ENCODE data around the gene TSPEAR. TPM values are rescaled to one million over a fixed set of nuclear protein-coding genes. Genes with fewer than 3 reads are reported as not detected.
"Not testable (repeated sequence)": the region's sequence is repeated elsewhere in the genome, so short reads cannot be mapped to it uniquely, and the experiment has no call there.

The TSPEAR gene
- total RNA-seq, 4 donors from 2014 or later, result not detected

GRCh38 chr21:44611551-44611950 lies 99.8 kb downstream of the TSPEAR start:
- ATAC-seq (no peak), DNase-seq (no peak)
- Histone ChIP-seq H3K27ac (no peak overlapping the region), H3K4me3 (no peak overlapping the region), H3K4me1 (no peaks in the 10 kb centered on the region), H3K27me3 (peaks cover 5 to 11% (median 5%) of the 10 kb centered on the region in 3 donors), H3K36me3 (no peaks in the 10 kb centered on the region), H3K9me3 (no peaks in the 10 kb centered on the region)
- in situ Hi-C loops (cut with MboI; ENCODE audit: low sequenced_read_pairs in 4 of 4) (no loop called here), intact Hi-C loops (cut with DNase I; ENCODE audit: low total_unique reads) (no loop called here)
- TF ChIP-seq POLR2A (IDR thresholded peaks at IDR 0.05), result no peak
- TF ChIP-seq CTCF (IDR thresholded peaks at IDR 0.05 in 4 of 5, conservative IDR thresholded peaks at IDR 0.05 in 1 of 5), result no peak

- H3K36me3 ChIP-seq; H3K27ac ChIP-seq; H3K4me1 ChIP-seq; in situ Hi-C loops (cut with MboI; ENCODE audit: low sequenced_read_pairs in 4 of 4); DNase-seq; H3K4me3 ChIP-seq; H3K9me3 ChIP-seq; intact Hi-C loops (cut with DNase I; ENCODE audit: low total_unique reads); ATAC-seq: not testable (repeated sequence)
- peaks cover 3 to 11% (median 5%) of the 10 kb centered on the region in 3 donors for H3K27me3 ChIP-seq
Measured at GRCh38 chr21:44610157-44610843, 101.1 kb downstream of the TSPEAR start.

- Histone ChIP-seq H3K9me3 (no peaks in the 10 kb centered on the region), H3K27ac (no peak overlapping the region), H3K27me3 (peaks cover 0 to 10% (median 3%) of the 10 kb centered on the region in 3 donors), H3K36me3 (no peaks in the 10 kb centered on the region), H3K4me1 (no peaks in the 10 kb centered on the region), H3K4me3 (no peak overlapping the region)
- intact Hi-C loops (cut with DNase I; ENCODE audit: low total_unique reads), result no loop called here
- in situ Hi-C loops (cut with MboI; ENCODE audit: low sequenced_read_pairs in 4 of 4), result no loop called here
- DNase-seq (no peak), ATAC-seq (no peak)
- TF ChIP-seq POLR2A (IDR thresholded peaks at IDR 0.05) (no peak), CTCF (IDR thresholded peaks at IDR 0.05 in 4 of 5, conservative IDR thresholded peaks at IDR 0.05 in 1 of 5) (no peak)
Measured at GRCh38 chr21:44609193-44609592, 102.2 kb downstream of the TSPEAR start.

- TF ChIP-seq POLR2A (IDR thresholded peaks at IDR 0.05), result no peak
- no peak for TF ChIP-seq CTCF (IDR thresholded peaks at IDR 0.05 in 4 of 5, conservative IDR thresholded peaks at IDR 0.05 in 1 of 5)
- Histone ChIP-seq H3K9me3 (no peaks in the 10 kb centered on the region), H3K36me3 (no peaks in the 10 kb centered on the region), H3K4me1 (no peaks in the 10 kb centered on the region), H3K4me3 (no peak overlapping the region), H3K27me3 (peaks cover 6 to 24% (median 7%) of the 10 kb centered on the region in 3 donors), H3K27ac (no peak overlapping the region)
- ATAC-seq, result no peak
- intact Hi-C loops (cut with DNase I; ENCODE audit: low total_unique reads), result no loop called here
- DNase-seq, result no peak
- in situ Hi-C loops (cut with MboI; ENCODE audit: low sequenced_read_pairs in 4 of 4), result no loop called here
Measured at GRCh38 chr21:44606495-44606894, 104.9 kb downstream of the TSPEAR start.

GRCh38 chr21:44603911-44604310 lies 107.5 kb downstream of the TSPEAR start:
- in situ Hi-C loops (cut with MboI; ENCODE audit: low sequenced_read_pairs in 4 of 4), result no loop called here
- peaks cover 18 to 36% (median 23%) of the 10 kb centered on the region in 3 donors for H3K27me3 ChIP-seq
- intact Hi-C loops (cut with DNase I; ENCODE audit: low total_unique reads), result no loop called here
- H3K27ac ChIP-seq, result no peak overlapping the region
- H3K4me3 ChIP-seq, result no peak overlapping the region
- H3K4me1 ChIP-seq, result no peaks in the 10 kb centered on the region
- TF ChIP-seq POLR2A (IDR thresholded peaks at IDR 0.05) (no peak), CTCF (IDR thresholded peaks at IDR 0.05 in 4 of 5, conservative IDR thresholded peaks at IDR 0.05 in 1 of 5) (no peak)
- DNase-seq (no peak), ATAC-seq (no peak)
- no peaks in the 10 kb centered on the region for H3K9me3 ChIP-seq
- no peaks in the 10 kb centered on the region for H3K36me3 ChIP-seq

All from gastrocnemius medialis (tissue), 4 donors.